Ishikawa (cell line): ENCODE data around the gene CARD8.

Source experiments
- EP300 ChIP-seq: IDR thresholded peaks from 2 replicates; pipeline ENCODE4 v1.6.1; 2012; ENCODE audit warnings: borderline replicate concordance
- RAD21 ChIP-seq: IDR thresholded peaks from 2 replicates; pipeline ENCODE4 v1.6.1; 2012; ENCODE audit warnings: low read depth
- USF1 ChIP-seq: IDR thresholded peaks from 2 replicates; pipeline ENCODE4 v1.6.1; 2012
- TF ChIP-seq, protein P1 (sequence below): IDR thresholded peaks from 2 replicates; pipeline ENCODE4 v1.6.1; 2012; ENCODE audit warnings: low read depth, mild to moderate bottlenecking

DNA sequence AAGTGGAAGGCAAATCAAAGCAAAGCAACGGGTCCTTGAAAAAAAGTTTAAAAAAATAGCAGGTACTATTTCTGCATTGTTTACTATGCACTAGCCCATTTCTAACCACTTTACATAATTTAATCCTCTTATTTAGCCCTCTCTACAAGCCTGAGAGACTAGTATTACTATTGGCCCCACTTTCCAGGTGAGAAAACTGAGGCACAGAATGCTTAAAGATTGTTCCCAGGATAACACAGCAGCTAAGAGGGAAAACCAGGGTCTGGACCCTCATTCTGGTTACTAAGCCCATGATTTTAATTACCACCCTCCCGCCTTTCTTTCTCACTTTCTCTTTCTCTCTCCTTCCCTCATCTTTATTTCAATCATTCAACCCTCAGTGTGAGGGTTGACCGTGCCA, 79.5 kb downstream of the CARD8 start:
- TF ChIP-seq, protein P1, sequence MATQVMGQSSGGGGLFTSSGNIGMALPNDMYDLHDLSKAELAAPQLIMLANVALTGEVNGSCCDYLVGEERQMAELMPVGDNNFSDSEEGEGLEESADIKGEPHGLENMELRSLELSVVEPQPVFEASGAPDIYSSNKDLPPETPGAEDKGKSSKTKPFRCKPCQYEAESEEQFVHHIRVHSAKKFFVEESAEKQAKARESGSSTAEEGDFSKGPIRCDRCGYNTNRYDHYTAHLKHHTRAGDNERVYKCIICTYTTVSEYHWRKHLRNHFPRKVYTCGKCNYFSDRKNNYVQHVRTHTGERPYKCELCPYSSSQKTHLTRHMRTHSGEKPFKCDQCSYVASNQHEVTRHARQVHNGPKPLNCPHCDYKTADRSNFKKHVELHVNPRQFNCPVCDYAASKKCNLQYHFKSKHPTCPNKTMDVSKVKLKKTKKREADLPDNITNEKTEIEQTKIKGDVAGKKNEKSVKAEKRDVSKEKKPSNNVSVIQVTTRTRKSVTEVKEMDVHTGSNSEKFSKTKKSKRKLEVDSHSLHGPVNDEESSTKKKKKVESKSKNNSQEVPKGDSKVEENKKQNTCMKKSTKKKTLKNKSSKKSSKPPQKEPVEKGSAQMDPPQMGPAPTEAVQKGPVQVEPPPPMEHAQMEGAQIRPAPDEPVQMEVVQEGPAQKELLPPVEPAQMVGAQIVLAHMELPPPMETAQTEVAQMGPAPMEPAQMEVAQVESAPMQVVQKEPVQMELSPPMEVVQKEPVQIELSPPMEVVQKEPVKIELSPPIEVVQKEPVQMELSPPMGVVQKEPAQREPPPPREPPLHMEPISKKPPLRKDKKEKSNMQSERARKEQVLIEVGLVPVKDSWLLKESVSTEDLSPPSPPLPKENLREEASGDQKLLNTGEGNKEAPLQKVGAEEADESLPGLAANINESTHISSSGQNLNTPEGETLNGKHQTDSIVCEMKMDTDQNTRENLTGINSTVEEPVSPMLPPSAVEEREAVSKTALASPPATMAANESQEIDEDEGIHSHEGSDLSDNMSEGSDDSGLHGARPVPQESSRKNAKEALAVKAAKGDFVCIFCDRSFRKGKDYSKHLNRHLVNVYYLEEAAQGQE = no peak
- no peak for TF ChIP-seq EP300
- TF ChIP-seq RAD21 = no peak
- no peak for TF ChIP-seq USF1
